Measurements from ENCODE around the gene PRICKLE2. TPM values are rescaled to one million over a fixed set of nuclear protein-coding genes. Genes with fewer than 3 reads are reported as not detected.

PRICKLE2 gene
- total RNA-seq, 2 experiments from 2014 or later = 0.05 TPM; not detected in 1

DNA sequence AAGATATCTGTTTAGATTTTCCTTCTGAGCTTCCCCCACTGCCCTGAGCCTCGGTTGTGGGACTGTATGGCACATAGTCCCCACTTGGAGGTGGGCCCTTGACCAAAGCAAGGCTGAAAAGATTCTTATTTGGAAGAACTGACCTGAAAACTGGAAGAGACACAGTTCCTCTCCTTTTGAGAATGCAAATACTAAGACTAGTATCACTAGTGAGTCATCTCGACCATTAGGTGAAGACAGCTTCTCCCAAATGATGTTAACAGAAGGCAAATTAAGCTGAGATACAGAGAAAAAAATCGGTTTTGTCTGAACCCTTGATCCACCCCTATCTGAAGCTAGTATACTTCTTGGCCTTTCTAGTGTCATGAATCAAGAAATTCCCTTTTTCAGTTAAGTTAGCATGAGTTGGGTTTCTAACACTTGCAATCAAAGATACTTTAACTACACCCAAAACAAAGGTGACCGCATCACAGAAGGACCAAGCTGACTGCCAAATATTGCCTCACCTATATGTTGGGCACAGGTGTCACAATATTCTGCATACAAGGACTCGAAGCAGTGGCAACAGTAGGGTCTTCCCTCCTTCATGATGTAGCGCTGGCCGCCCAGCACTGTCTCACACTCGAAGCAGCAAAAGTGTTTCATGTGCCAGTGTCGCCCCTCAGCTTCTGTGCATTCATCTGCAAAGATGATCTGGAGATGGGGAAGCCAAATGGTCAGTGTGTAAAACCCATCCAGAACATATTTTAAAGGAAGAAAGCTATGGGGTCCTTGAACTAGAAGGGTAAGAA is 72.4 kb downstream of the PRICKLE2 start:
- no peak overlapping the region for H3K4me3 Mint-ChIP-seq
- no peaks in the 10 kb centered on the region for H3K9me3 Mint-ChIP-seq
- H3K36me3 Mint-ChIP-seq (ENCODE audit: low read depth) = no peaks in the 10 kb centered on the region
- intact Hi-C loops (cut with micrococcal nuclease) = no loop called here
- H3K27me3 Mint-ChIP-seq (ENCODE audit: low read depth) = peaks cover 9% of the 10 kb centered on the region
- CTCF ChIA-PET = interaction anchor here (0.6 kb wide), 1 partner anchor 980 kb away, joined by 3 read pairs; no protein-coding TSS in a partner anchor
- no peak overlapping the region for H3K27ac Mint-ChIP-seq
- H3K4me1 Mint-ChIP-seq (ENCODE audit: low read depth) = no peaks in the 10 kb centered on the region
- DNase-seq = no peak

- Mint-ChIP-seq H3K9me3 (no peaks in the 10 kb centered on the region), H3K36me3 (ENCODE audit: low read depth) (no peaks in the 10 kb centered on the region), H3K4me1 (ENCODE audit: low read depth) (no peaks in the 10 kb centered on the region), H3K27ac (no peak overlapping the region), H3K4me3 (no peak overlapping the region), H3K27me3 (ENCODE audit: low read depth) (peaks cover 9% of the 10 kb centered on the region)
- intact Hi-C loops (cut with micrococcal nuclease) = no loop called here
- CTCF ChIA-PET = no interaction called here
- no peak for DNase-seq
Observed at GRCh38 chr3:64152086-64152485, 73.2 kb downstream of the PRICKLE2 start.

DNA sequence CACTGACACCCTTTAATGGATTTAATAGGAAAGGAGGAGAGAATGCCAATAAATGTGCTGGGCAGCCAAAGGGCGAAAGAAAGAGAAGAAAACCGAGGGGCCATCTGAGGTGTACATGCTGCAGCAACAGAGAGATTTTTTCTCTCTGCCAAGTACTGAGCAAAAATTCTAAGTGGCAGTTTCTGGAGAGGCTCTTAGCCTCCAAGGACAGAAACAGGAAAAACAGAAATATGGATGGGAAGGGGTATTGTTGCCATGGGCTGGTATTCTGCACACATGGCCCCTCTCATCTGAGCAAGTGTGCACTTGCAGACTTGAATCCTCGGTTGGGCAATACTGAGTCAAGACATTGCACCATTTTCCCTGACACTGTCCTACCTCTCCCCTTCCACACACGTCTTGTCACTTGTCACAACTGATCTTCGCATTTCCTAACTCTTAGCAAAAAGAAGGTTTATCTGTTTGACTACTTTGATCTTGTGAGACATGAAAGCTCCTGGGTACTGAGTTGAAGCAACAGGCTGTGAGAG is 73.9 kb downstream of the PRICKLE2 start:
- intact Hi-C loops (cut with micrococcal nuclease) = no loop called here
- H3K4me1 Mint-ChIP-seq (ENCODE audit: low read depth) = no peaks in the 10 kb centered on the region
- no peaks in the 10 kb centered on the region for H3K36me3 Mint-ChIP-seq (ENCODE audit: low read depth)
- H3K9me3 Mint-ChIP-seq = no peaks in the 10 kb centered on the region
- H3K27me3 Mint-ChIP-seq (ENCODE audit: low read depth) = peaks cover 9% of the 10 kb centered on the region
- H3K4me3 Mint-ChIP-seq = no peak overlapping the region
- H3K27ac Mint-ChIP-seq = no peak overlapping the region
- CTCF ChIA-PET = no interaction called here
- DNase-seq = no peak

- no peaks in the 10 kb centered on the region for H3K9me3 Mint-ChIP-seq
- H3K36me3 Mint-ChIP-seq (ENCODE audit: low read depth) = no peaks in the 10 kb centered on the region
- no peak overlapping the region for H3K4me3 Mint-ChIP-seq
- H3K4me1 Mint-ChIP-seq (ENCODE audit: low read depth) = no peaks in the 10 kb centered on the region
- CTCF ChIA-PET = no interaction called here
- H3K27ac Mint-ChIP-seq = no peak overlapping the region
- no peak for DNase-seq
- intact Hi-C loops (cut with micrococcal nuclease) = no loop called here
- H3K27me3 Mint-ChIP-seq (ENCODE audit: low read depth) = peaks cover 13% of the 10 kb centered on the region
Observed at GRCh38 chr3:64150623-64151207, 74.6 kb downstream of the PRICKLE2 start.

DNA sequence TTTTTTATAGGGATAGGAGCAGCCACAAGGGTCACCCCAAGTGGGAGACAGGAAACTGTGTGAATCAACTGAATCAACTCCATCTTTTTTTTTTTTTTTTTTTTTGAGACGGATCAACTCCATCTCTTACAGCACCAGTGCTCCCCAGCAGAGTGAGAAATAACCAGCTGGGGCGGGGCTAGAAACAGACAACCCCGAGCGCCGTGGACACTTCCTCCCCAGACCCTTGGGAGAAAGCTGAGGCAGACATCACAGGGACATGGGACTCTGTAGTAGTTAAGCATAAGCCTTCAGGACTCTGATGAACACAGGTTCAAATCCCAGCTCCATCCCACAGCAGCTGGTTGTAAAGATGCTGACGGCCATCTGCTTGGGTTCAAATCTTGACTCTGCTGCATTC is 75.4 kb downstream of the PRICKLE2 start:
- Mint-ChIP-seq H3K4me1 (ENCODE audit: low read depth) (no peaks in the 10 kb centered on the region), H3K27ac (no peak overlapping the region), H3K36me3 (ENCODE audit: low read depth) (no peaks in the 10 kb centered on the region), H3K4me3 (no peak overlapping the region), H3K9me3 (no peaks in the 10 kb centered on the region), H3K27me3 (ENCODE audit: low read depth) (peaks cover 13% of the 10 kb centered on the region)
- DNase-seq = no peak
- intact Hi-C loops (cut with micrococcal nuclease) = no loop called here
- CTCF ChIA-PET = no interaction called here

DNA sequence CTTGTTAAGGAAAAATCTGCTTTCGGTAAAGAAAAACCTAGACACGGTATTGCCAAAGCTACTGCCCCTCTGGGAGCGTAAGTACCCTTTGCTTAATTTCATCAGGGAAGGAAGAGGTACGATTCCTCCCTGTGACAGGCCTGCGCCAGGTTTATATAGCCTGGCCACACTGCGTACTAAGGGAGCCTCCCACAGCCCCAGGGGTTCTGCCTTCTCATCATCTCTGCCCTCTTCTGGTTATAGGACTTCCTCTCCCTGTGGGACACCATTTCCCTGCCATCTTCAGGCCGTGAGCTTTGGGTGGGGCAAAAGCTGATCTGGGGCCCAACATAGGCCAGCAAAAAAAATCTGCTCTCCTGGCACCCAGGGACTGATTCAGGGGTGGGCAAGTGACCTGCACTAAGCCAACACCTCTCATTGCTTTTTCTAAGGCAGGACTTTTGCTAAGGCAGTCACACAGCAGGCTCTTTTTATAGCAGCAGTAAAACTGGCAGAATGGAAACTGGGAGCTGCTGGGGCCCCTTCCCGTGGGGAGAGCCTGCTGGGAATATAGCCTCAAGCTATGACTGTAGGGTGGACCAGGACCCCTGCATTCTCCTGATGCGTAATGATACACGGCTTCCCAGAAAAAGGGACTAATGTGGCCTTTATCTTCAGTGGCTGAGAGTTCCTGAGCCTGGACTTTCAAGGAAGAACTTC is 76.2 kb downstream of the PRICKLE2 start:
- intact Hi-C loops (cut with micrococcal nuclease) = no loop called here
- no peak for DNase-seq
- H3K4me1 Mint-ChIP-seq (ENCODE audit: low read depth) = no peaks in the 10 kb centered on the region
- no peak overlapping the region for H3K4me3 Mint-ChIP-seq
- no peaks in the 10 kb centered on the region for H3K36me3 Mint-ChIP-seq (ENCODE audit: low read depth)
- H3K27me3 Mint-ChIP-seq (ENCODE audit: low read depth) = peaks cover 13% of the 10 kb centered on the region
- CTCF ChIA-PET = interaction anchor here (1.6 kb wide), 1 partner anchor 335 kb away, joined by 5 read pairs; no protein-coding TSS in a partner anchor
- no peaks in the 10 kb centered on the region for H3K9me3 Mint-ChIP-seq
- no peak overlapping the region for H3K27ac Mint-ChIP-seq

- H3K4me3 Mint-ChIP-seq = no peak overlapping the region
- CTCF ChIA-PET = interaction anchor here (1.6 kb wide), 1 partner anchor 337 kb away, joined by 5 read pairs; no protein-coding TSS in a partner anchor
- H3K36me3 Mint-ChIP-seq (ENCODE audit: low read depth) = no peaks in the 10 kb centered on the region
- no peaks in the 10 kb centered on the region for H3K4me1 Mint-ChIP-seq (ENCODE audit: low read depth)
- H3K27ac Mint-ChIP-seq = no peak overlapping the region
- peaks cover 5% of the 10 kb centered on the region for H3K27me3 Mint-ChIP-seq (ENCODE audit: low read depth)
- no peaks in the 10 kb centered on the region for H3K9me3 Mint-ChIP-seq
- intact Hi-C loops (cut with micrococcal nuclease) = no loop called here
- no peak for DNase-seq
Observed at GRCh38 chr3:64147211-64147610, 78.1 kb downstream of the PRICKLE2 start.

- no peak overlapping the region for H3K4me3 Mint-ChIP-seq
- no peak for DNase-seq
- no peaks in the 10 kb centered on the region for H3K9me3 Mint-ChIP-seq
- no peaks in the 10 kb centered on the region for H3K36me3 Mint-ChIP-seq (ENCODE audit: low read depth)
- CTCF ChIA-PET = no interaction called here
- peaks cover 4% of the 10 kb centered on the region for H3K27me3 Mint-ChIP-seq (ENCODE audit: low read depth)
- intact Hi-C loops (cut with micrococcal nuclease) = no loop called here
- no peaks in the 10 kb centered on the region for H3K4me1 Mint-ChIP-seq (ENCODE audit: low read depth)
- no peak overlapping the region for H3K27ac Mint-ChIP-seq
Observed at GRCh38 chr3:64145438-64145837, 79.8 kb downstream of the PRICKLE2 start.

DNA sequence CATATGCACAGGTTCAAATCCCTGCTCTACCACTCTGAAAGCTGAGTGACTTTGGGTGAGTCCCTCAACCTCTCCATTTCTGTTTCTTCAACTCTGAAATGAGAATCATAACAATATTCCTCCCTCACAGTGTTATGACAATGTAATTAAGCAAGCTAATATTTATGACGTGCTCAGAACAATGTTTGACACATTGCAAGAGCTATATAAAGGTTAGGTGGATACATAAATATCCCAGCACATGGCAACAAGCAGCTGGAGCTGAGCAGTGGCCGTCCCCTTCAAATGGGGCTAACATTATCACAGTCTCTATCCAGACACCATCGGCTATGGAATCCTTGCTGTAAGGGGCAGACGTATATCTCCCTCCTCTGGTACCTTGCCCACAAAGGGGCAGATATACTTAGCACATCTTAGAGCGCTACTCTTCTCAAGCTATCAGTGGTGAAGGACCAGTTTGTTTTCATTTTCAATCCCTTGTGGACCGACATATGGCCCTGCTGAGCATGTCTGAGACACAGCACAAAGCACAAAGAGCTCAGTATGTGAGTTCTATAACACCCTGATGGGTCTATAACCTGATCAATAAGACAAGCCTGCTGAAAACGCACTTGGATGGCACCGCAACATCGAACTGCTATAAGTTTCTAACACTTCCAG is 80.9 kb downstream of the PRICKLE2 start:
- intact Hi-C loops (cut with micrococcal nuclease) = no loop called here

GRCh38 chr3:64143409-64144130 is 81.7 kb downstream of the PRICKLE2 start:
- no peaks in the 10 kb centered on the region for H3K36me3 Mint-ChIP-seq (ENCODE audit: low read depth)
- no peak for DNase-seq
- no peaks in the 10 kb centered on the region for H3K9me3 Mint-ChIP-seq
- H3K4me3 Mint-ChIP-seq = no peak overlapping the region
- CTCF ChIA-PET = no interaction called here
- no peaks in the 10 kb centered on the region for H3K4me1 Mint-ChIP-seq (ENCODE audit: low read depth)
- no peak overlapping the region for H3K27ac Mint-ChIP-seq
- peaks cover 4% of the 10 kb centered on the region for H3K27me3 Mint-ChIP-seq (ENCODE audit: low read depth)
- intact Hi-C loops (cut with micrococcal nuclease) = no loop called here

More for the DNA sequence above, 80.9 kb downstream of the PRICKLE2 start:
- CTCF ChIA-PET = no interaction called here
- DNase-seq = no peak
- Mint-ChIP-seq H3K27me3 (ENCODE audit: low read depth) (peaks cover 4% of the 10 kb centered on the region), H3K4me3 (no peak overlapping the region), H3K4me1 (ENCODE audit: low read depth) (no peaks in the 10 kb centered on the region), H3K9me3 (no peaks in the 10 kb centered on the region), H3K36me3 (ENCODE audit: low read depth) (no peaks in the 10 kb centered on the region), H3K27ac (no peak overlapping the region)

- CTCF ChIA-PET = interaction anchor here (0.5 kb wide), 1 partner anchor 494 kb away, joined by 3 read pairs; no protein-coding TSS in a partner anchor
Observed at GRCh38 chr3:64141476-64141875, 83.8 kb downstream of the PRICKLE2 start.

DNA sequence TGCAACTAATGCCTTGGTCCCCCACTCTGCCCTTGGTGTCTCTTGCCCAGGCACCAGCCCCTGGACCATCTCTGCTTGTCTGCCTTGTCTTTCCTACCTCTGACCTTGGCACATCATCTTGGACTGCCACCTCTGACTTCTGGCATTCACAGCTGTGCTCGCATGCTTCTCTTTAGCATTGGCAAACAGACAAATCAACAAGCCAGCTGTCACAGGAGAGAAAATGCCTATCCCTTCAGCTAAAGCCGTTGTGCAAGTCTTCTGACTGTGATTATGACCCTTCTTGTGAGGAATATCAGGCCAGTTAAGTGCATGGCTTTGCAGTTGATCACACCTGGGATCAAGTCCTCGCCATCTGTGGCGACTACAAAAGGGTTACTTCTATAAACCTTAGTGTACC is 84.6 kb downstream of the PRICKLE2 start:
- no peaks in the 10 kb centered on the region for H3K36me3 Mint-ChIP-seq (ENCODE audit: low read depth)
- H3K27ac Mint-ChIP-seq = no peak overlapping the region
- no peaks in the 10 kb centered on the region for H3K27me3 Mint-ChIP-seq (ENCODE audit: low read depth)
- H3K4me1 Mint-ChIP-seq (ENCODE audit: low read depth) = no peaks in the 10 kb centered on the region
- H3K4me3 Mint-ChIP-seq = no peak overlapping the region
- no peaks in the 10 kb centered on the region for H3K9me3 Mint-ChIP-seq
- intact Hi-C loops (cut with micrococcal nuclease) = no loop called here
- CTCF ChIA-PET = no interaction called here
- DNase-seq = no peak

More at GRCh38 chr3:64141476-64141875, 83.8 kb downstream of the PRICKLE2 start:
- H3K4me1 Mint-ChIP-seq (ENCODE audit: low read depth) = no peaks in the 10 kb centered on the region
- no peaks in the 10 kb centered on the region for H3K9me3 Mint-ChIP-seq
- intact Hi-C loops (cut with micrococcal nuclease) = no loop called here
- H3K36me3 Mint-ChIP-seq (ENCODE audit: low read depth) = no peaks in the 10 kb centered on the region
- H3K27ac Mint-ChIP-seq = no peak overlapping the region
- H3K27me3 Mint-ChIP-seq (ENCODE audit: low read depth) = peaks cover 4% of the 10 kb centered on the region
- no peak overlapping the region for H3K4me3 Mint-ChIP-seq
- DNase-seq = no peak
